Vagina (tissue), 2 donors: ENCODE data around the gene SSU72.

Experiments
- POLR2A ChIP-seq, 2 donors: fragments of 450-650 bp; IDR thresholded peaks; one replicate each; pipeline ENCODE4 v1.6.1; 2017; ENCODE audit warnings: antibody characterized with exemption in 2 of 2, mild to moderate bottlenecking in 2 of 2, moderate library complexity in 2 of 2
- POLR2AphosphoS5 ChIP-seq, 2 donors: sonication (generic); formaldehyde crosslinking; IDR thresholded peaks; one replicate each; pipeline ENCODE4 v1.9.0; 2017; ENCODE audit warnings: antibody characterized with exemption in 2 of 2, mild to moderate bottlenecking in 2 of 2, low read depth in 1 of 2; ENCODE audit not compliant: insufficient read depth in 1 of 2
- TF ChIP-seq, protein P1 (sequence below), 3 experiments: fragments of 450-650 bp in 2 of 3; fragments of 200-600 bp in 1 of 3; sonication (generic) in 1 of 3; IDR thresholded peaks; one replicate each; pipeline ENCODE4 v1.5.1; 2017 to 2019; ENCODE audit warnings: antibody characterized with exemption in 3 of 3, mild to moderate bottlenecking in 2 of 3, moderate library complexity in 2 of 3

DNA sequence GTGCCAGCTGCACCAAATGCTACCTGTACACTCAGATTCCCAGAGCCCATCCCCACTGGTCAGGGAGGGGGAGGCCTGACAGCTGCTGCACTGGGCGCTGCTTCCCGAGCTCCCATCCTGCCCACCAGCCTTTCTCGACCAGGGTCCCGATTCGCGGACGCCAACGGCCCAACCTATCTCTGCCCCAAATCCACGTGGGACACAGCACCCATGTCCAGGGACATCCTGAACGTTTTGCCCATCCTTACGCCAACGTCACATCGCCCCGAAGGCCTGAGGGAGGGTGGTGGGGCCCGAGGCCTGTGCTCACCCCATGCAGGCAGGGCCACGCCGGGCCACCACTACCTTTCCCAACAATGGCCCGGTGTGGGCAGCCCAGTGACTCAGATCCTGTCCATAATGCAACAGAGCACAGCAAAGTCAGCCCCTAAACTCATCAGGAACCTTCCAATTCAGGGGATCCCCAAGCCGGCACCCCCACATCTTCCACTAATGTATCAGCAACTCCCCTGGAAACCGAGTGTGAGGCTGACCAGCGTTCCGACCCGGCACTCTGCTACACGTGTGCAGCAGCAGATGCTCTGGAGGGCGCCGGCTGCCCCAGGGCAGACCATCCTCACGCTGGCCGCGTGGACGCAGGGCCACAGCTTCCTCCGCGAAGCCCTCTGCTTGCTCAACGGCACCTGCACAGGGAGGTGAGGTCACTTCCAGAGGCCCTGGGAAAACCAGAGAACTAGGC, 23.0 kb downstream of the SSU72 start:
- TF ChIP-seq POLR2AphosphoS5 (IDR thresholded peaks at IDR 0.05; ENCODE audit: insufficient read depth in 1 of 2, low read depth in 1 of 2) (no peak), POLR2A (IDR thresholded peaks at IDR 0.05) (no peak)
- TF ChIP-seq, protein P1, sequence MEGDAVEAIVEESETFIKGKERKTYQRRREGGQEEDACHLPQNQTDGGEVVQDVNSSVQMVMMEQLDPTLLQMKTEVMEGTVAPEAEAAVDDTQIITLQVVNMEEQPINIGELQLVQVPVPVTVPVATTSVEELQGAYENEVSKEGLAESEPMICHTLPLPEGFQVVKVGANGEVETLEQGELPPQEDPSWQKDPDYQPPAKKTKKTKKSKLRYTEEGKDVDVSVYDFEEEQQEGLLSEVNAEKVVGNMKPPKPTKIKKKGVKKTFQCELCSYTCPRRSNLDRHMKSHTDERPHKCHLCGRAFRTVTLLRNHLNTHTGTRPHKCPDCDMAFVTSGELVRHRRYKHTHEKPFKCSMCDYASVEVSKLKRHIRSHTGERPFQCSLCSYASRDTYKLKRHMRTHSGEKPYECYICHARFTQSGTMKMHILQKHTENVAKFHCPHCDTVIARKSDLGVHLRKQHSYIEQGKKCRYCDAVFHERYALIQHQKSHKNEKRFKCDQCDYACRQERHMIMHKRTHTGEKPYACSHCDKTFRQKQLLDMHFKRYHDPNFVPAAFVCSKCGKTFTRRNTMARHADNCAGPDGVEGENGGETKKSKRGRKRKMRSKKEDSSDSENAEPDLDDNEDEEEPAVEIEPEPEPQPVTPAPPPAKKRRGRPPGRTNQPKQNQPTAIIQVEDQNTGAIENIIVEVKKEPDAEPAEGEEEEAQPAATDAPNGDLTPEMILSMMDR (IDR thresholded peaks at IDR 0.05) = no peak
